ENCODE measurements around the gene PGF. TPM values are rescaled to one million over a fixed set of nuclear protein-coding genes. Genes with fewer than 3 reads are reported as not detected.

PGF gene
- total RNA-seq, 3 donors from 2014 or later = 0.96 to 3.1 (median 2.3) TPM

- Histone ChIP-seq H3K36me3 (ENCODE audit: low read depth) (no peaks in the 10 kb centered on the region), H3K4me1 (ENCODE audit: low read depth) (no peaks in the 10 kb centered on the region), H3K4me3 (no peak overlapping the region), H3K9me3 (no peaks in the 10 kb centered on the region)
- DNase-seq = no peak
- ATAC-seq = peak; percentile 55
- TF ChIP-seq, protein P1, sequence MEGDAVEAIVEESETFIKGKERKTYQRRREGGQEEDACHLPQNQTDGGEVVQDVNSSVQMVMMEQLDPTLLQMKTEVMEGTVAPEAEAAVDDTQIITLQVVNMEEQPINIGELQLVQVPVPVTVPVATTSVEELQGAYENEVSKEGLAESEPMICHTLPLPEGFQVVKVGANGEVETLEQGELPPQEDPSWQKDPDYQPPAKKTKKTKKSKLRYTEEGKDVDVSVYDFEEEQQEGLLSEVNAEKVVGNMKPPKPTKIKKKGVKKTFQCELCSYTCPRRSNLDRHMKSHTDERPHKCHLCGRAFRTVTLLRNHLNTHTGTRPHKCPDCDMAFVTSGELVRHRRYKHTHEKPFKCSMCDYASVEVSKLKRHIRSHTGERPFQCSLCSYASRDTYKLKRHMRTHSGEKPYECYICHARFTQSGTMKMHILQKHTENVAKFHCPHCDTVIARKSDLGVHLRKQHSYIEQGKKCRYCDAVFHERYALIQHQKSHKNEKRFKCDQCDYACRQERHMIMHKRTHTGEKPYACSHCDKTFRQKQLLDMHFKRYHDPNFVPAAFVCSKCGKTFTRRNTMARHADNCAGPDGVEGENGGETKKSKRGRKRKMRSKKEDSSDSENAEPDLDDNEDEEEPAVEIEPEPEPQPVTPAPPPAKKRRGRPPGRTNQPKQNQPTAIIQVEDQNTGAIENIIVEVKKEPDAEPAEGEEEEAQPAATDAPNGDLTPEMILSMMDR (IDR thresholded peaks at IDR 0.05) = no peak
- intact Hi-C loops (cut with DNase I, micrococcal nuclease) = no loop called here
Observed at GRCh38 chr14:74973905-74974363, 18.5 kb upstream of the PGF start.

- TF ChIP-seq, protein P1 (IDR thresholded peaks at IDR 0.05) = no peak
- no peaks in the 10 kb centered on the region for H3K36me3 ChIP-seq (ENCODE audit: low read depth)
- no peak overlapping the region for H3K4me3 ChIP-seq
- H3K9me3 ChIP-seq = no peaks in the 10 kb centered on the region
- no peaks in the 10 kb centered on the region for H3K4me1 ChIP-seq (ENCODE audit: low read depth)
- ATAC-seq = peak; percentile 65
- peak in 2 of 3 donors; percentile 53 to 74 for DNase-seq
- intact Hi-C loops (cut with DNase I, micrococcal nuclease) = no loop called here
Observed at GRCh38 chr14:74973003-74973653, 17.7 kb upstream of the PGF start.

- no peak for ATAC-seq
- Histone ChIP-seq H3K9me3 (no peaks in the 10 kb centered on the region), H3K4me1 (ENCODE audit: low read depth) (no peaks in the 10 kb centered on the region), H3K4me3 (no peak overlapping the region), H3K36me3 (ENCODE audit: low read depth) (no peaks in the 10 kb centered on the region)
- TF ChIP-seq, protein P1 (IDR thresholded peaks at IDR 0.05) = no peak
- no peak for DNase-seq
- intact Hi-C loops (cut with DNase I, micrococcal nuclease) = no loop called here
Observed at GRCh38 chr14:74968811-74969210, 13.4 kb upstream of the PGF start.

- TF ChIP-seq, protein P1 (IDR thresholded peaks at IDR 0.05) = no peak
- DNase-seq (no peak), ATAC-seq (no peak)
- H3K36me3 ChIP-seq (ENCODE audit: low read depth) = no peaks in the 10 kb centered on the region
- intact Hi-C loops (cut with DNase I, micrococcal nuclease) = no loop called here
- H3K4me3 ChIP-seq = no peak overlapping the region
- H3K9me3 ChIP-seq = no peaks in the 10 kb centered on the region
- H3K4me1 ChIP-seq (ENCODE audit: low read depth) = no peaks in the 10 kb centered on the region
Observed at GRCh38 chr14:74965486-74966153, 10.2 kb upstream of the PGF start.

GRCh38 chr14:74964787-74965485, 9.5 kb upstream of the PGF start:
- H3K4me1 ChIP-seq (ENCODE audit: low read depth) = no peaks in the 10 kb centered on the region
- no peaks in the 10 kb centered on the region for H3K36me3 ChIP-seq (ENCODE audit: low read depth)
- TF ChIP-seq, protein P1 (IDR thresholded peaks at IDR 0.05) = no peak
- no peaks in the 10 kb centered on the region for H3K9me3 ChIP-seq
- intact Hi-C loops (cut with DNase I, micrococcal nuclease) = no loop called here
- ATAC-seq (no peak), DNase-seq (no peak)
- no peak overlapping the region for H3K4me3 ChIP-seq
